Caco-2 (cell line): ENCODE data around the gene SEMA4G. TPM values are rescaled to one million over a fixed set of nuclear protein-coding genes. Genes with fewer than 3 reads are reported as not detected.
A peak's percentile ranks its signal among the peaks of the same experiment; 100 is the strongest.

Experiments
- BruUV-seq: library from RNA; stranded (reverse); fragments of 400-500 nt; replicated peaks from 2 replicates; lab custom pipeline; 2021; lab: Mats Ljungman, UMichigan
- CTCF ChIA-PET: fragments of 300-600 bp; sonication (Branson Sonifier 250); formaldehyde crosslinking; loops from one replicate; lab custom pipeline; 2022; ENCODE audit warnings: antibody characterized with exemption; lab: Charles Lee
- POLR2A ChIA-PET: fragments of 300-600 bp; sonication (Branson Sonifier 250); formaldehyde crosslinking; loops from one replicate; lab custom pipeline; 2022; ENCODE audit warnings: antibody characterized with exemption; lab: Charles Lee
- DNase-seq, 2 experiments: peaks; one replicate each; pipeline versions ENCODE4 v3.0.0 to v3.0.0-alpha.2; 2020 to 2022
- H3K27me3 ChIP-seq: replicated peaks from 2 replicates; pipeline ENCODE4 v1.6.0; 2011; ENCODE audit warnings: low read length; ENCODE audit not compliant: control insufficient read depth, insufficient read depth
- H3K36me3 ChIP-seq: 2 replicates; pipeline ENCODE4 v1.5.1; 2011; ENCODE audit warnings: low read length; ENCODE audit not compliant: control insufficient read depth, insufficient read depth
- H3K4me1 ChIP-seq: fragments of 250-450 bp; sonication (Bioruptor Pico); 2 replicates; pipeline ENCODE4 v1.5.1; 2020; ENCODE audit warnings: mild to moderate bottlenecking
- H3K4me3 ChIP-seq: 2 replicates; pipeline ENCODE4 v1.5.1; 2011; ENCODE audit warnings: low read depth, mild to moderate bottlenecking, control low read depth, low read length
- H3K9me3 ChIP-seq: fragments of 250-450 bp; sonication (Bioruptor Pico); 2 replicates; pipeline ENCODE4 v1.5.1; 2020; ENCODE audit warnings: mild to moderate bottlenecking, moderate library complexity
- H3K27ac Mint-ChIP-seq: one replicate; pipeline ENCODE4 v1.8.0; 2022; ENCODE audit warnings: mixed read lengths; ENCODE audit not compliant: unreplicated experiment
- H3K27me3 Mint-ChIP-seq: one replicate; pipeline ENCODE4 v1.8.0; 2022; ENCODE audit warnings: mixed read lengths; ENCODE audit not compliant: insufficient read depth, unreplicated experiment
- H3K36me3 Mint-ChIP-seq: one replicate; pipeline ENCODE4 v1.8.0; 2022; ENCODE audit warnings: mild to moderate bottlenecking, mixed read lengths; ENCODE audit not compliant: insufficient read depth, unreplicated experiment
- H3K4me1 Mint-ChIP-seq: one replicate; pipeline ENCODE4 v1.8.0; 2022; ENCODE audit warnings: low read depth, mixed read lengths; ENCODE audit not compliant: unreplicated experiment
- H3K4me3 Mint-ChIP-seq: one replicate; pipeline ENCODE4 v1.8.0; 2022; ENCODE audit warnings: mild to moderate bottlenecking, moderate library complexity, mixed read lengths; ENCODE audit not compliant: unreplicated experiment
- H3K9me3 Mint-ChIP-seq: one replicate; pipeline ENCODE4 v1.8.0; 2022; ENCODE audit warnings: mixed read lengths; ENCODE audit not compliant: unreplicated experiment
- intact Hi-C: fragments of 100-400 bp; cut with micrococcal nuclease; formaldehyde crosslinking; loops from one replicate; pipeline ENCODE4 v1.10.0; 2022; ENCODE audit not compliant: unreplicated experiment
- total RNA-seq: library from RNA; stranded (reverse); gene quantifications from 2 replicates; pipeline ENCODE4 v1.2.3, GENCODE V29; 2022
- TF ChIP-seq, protein P1 (sequence below), 2 experiments: fragments of 200-600 bp in 1 of 2; IDR thresholded peaks; 1 replicate in 1 of 2; 2 replicates in 1 of 2; pipeline versions ENCODE4 v1.5.1 to v1.8.0; 2011 to 2022; ENCODE audit warnings: antibody characterized with exemption in 1 of 2, control low read depth in 1 of 2, inconsistent platforms in 1 of 2, low read depth in 1 of 2, low read length in 1 of 2, mild to moderate bottlenecking in 1 of 2, moderate library complexity in 1 of 2; ENCODE audit not compliant: insufficient read depth in 1 of 2, severe bottlenecking in 1 of 2, unreplicated experiment in 1 of 2

Gene SEMA4G
- total RNA-seq, 1 experiment from 2014 or later = 81.2 TPM

DNA sequence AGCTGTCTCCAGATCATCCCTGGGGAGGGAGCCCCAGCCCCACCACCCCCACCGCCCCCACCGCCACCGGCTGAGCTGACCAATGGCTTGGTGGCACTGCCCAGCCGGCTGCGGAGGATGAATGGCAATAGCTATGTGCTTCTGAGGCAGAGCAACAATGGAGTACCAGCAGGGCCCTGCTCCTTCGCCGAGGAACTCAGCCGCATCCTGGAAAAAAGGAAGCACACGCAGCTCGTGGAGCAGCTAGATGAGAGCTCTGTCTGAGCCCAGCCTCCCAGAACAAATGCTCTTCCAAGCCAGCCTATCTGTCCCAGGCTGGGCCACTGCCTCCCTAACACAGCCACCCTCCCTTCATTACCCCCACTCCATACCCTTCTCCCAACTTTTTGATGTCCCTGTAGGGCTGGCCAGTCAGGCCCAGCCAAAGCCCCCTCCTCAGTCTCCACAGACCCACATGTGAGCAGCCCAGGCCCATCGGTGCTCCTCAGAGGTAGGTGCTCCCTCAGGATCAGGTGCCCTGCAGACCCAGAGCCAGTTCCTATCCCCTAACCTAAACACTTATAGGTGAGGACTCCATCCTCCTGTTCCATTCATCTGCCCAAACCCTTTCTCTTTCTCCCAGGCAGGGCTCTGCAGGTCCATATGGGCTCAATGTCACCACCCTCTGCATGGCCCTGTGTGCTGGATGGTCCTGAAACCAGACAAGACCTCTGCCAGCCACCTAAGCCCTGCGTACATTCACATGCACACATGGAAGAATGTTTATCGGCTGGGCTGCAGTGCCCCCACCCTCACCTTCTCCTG, 14.8 kb downstream of the SEMA4G start:
- Mint-ChIP-seq H3K4me1 (peaks cover 10% of the 10 kb centered on the region), H3K27me3 (no peaks in the 10 kb centered on the region), H3K9me3 (no peaks in the 10 kb centered on the region), H3K4me3 (no peak overlapping the region), H3K27ac (peak overlapping the region; percentile 14), H3K36me3 (peaks cover 57% of the 10 kb centered on the region)
- CTCF ChIA-PET = no interaction called here
- POLR2A ChIA-PET = no interaction called here
- TF ChIP-seq, protein P1, sequence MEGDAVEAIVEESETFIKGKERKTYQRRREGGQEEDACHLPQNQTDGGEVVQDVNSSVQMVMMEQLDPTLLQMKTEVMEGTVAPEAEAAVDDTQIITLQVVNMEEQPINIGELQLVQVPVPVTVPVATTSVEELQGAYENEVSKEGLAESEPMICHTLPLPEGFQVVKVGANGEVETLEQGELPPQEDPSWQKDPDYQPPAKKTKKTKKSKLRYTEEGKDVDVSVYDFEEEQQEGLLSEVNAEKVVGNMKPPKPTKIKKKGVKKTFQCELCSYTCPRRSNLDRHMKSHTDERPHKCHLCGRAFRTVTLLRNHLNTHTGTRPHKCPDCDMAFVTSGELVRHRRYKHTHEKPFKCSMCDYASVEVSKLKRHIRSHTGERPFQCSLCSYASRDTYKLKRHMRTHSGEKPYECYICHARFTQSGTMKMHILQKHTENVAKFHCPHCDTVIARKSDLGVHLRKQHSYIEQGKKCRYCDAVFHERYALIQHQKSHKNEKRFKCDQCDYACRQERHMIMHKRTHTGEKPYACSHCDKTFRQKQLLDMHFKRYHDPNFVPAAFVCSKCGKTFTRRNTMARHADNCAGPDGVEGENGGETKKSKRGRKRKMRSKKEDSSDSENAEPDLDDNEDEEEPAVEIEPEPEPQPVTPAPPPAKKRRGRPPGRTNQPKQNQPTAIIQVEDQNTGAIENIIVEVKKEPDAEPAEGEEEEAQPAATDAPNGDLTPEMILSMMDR (IDR thresholded peaks at IDR 0.05; ENCODE audit: insufficient read depth in 1 of 2, low read depth in 1 of 2, low read length in 1 of 2, severe bottlenecking in 1 of 2, unreplicated experiment in 1 of 2) = no peak
- intact Hi-C loops = no loop called here
- Histone ChIP-seq H3K4me3 (no peak overlapping the region), H3K27me3 (no peaks in the 10 kb centered on the region), H3K36me3 (peaks cover 6% of the 10 kb centered on the region), H3K9me3 (no peaks in the 10 kb centered on the region), H3K4me1 (peaks cover 4% of the 10 kb centered on the region)
- DNase-seq = peak in 1 of 2 experiments; percentile 31
- no TSS peak for BruUV-seq

DNA sequence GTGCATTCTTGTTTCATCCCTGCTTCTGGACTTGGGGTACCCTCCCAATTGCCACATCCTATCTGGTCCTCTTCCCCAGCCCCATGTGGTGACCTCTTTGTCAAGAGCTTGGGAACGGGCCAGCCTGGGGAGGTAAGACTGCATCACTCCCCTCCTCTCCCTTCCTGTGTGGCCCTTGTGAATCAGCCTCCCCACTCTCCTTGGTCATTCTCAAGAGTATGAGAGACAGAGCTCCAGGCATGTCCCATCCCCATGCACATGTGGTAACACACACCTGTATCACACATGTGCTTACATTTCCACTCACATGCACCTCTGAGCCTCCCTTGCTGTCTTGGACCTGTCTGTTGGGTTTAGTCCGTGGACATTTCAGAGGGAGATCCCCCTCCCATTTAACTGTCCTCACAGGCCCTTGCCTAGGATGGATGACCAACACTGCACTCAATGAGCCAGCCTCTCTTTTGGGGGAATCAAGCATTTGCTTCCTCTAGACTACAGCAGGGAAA, 15.4 kb downstream of the SEMA4G start:
- H3K27me3 ChIP-seq = no peaks in the 10 kb centered on the region
- intact Hi-C loops = no loop called here
- H3K4me1 Mint-ChIP-seq = peaks cover 10% of the 10 kb centered on the region
- peaks cover 4% of the 10 kb centered on the region for H3K4me1 ChIP-seq
- H3K9me3 Mint-ChIP-seq = no peaks in the 10 kb centered on the region
- peaks cover 4% of the 10 kb centered on the region for H3K36me3 ChIP-seq
- TF ChIP-seq, protein P1 (IDR thresholded peaks at IDR 0.05; ENCODE audit: insufficient read depth in 1 of 2, low read depth in 1 of 2, low read length in 1 of 2, severe bottlenecking in 1 of 2, unreplicated experiment in 1 of 2) = no peak
- H3K27me3 Mint-ChIP-seq = no peaks in the 10 kb centered on the region
- no peaks in the 10 kb centered on the region for H3K9me3 ChIP-seq
- DNase-seq = peak in 1 of 2 experiments; percentile 11
- POLR2A ChIA-PET = no interaction called here
- no peak overlapping the region for H3K27ac Mint-ChIP-seq
- CTCF ChIA-PET = no interaction called here
- no peak overlapping the region for H3K4me3 Mint-ChIP-seq
- no peak overlapping the region for H3K4me3 ChIP-seq
- peaks cover 53% of the 10 kb centered on the region for H3K36me3 Mint-ChIP-seq
- BruUV-seq = no TSS peak

DNA sequence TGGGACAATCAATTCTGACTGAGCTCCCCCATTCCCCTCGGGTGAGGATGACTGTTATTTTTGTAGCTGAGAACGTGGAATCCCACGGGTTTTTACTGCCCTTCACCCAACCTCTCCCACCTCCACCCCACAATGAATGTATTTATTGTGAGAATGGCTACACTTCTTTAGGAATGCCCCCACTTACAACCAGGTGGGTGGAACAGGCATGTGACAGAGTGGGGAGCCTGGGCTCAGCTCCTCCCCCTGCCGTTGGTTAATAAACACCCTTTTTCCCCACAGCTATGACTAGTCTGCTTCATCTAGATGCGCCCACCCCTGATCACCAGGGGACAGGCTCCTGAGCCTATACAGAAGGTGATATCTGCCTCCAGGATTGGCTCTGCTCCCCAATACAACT, 16.0 kb downstream of the SEMA4G start:
- Mint-ChIP-seq H3K4me1 (peaks cover 10% of the 10 kb centered on the region), H3K27me3 (no peaks in the 10 kb centered on the region), H3K27ac (no peak overlapping the region), H3K4me3 (no peak overlapping the region), H3K36me3 (peaks cover 54% of the 10 kb centered on the region), H3K9me3 (no peaks in the 10 kb centered on the region)
- intact Hi-C loops = no loop called here
- no peaks in the 10 kb centered on the region for H3K9me3 ChIP-seq
- no TSS peak for BruUV-seq
- no peak overlapping the region for H3K4me3 ChIP-seq
- ChIA-PET CTCF (no interaction called here), POLR2A (no interaction called here)
- H3K4me1 ChIP-seq = peaks cover 4% of the 10 kb centered on the region
- H3K36me3 ChIP-seq = peaks cover 4% of the 10 kb centered on the region
- no peak for DNase-seq
- TF ChIP-seq, protein P1 (IDR thresholded peaks at IDR 0.05; ENCODE audit: insufficient read depth in 1 of 2, low read depth in 1 of 2, low read length in 1 of 2, severe bottlenecking in 1 of 2, unreplicated experiment in 1 of 2) = no peak
- no peaks in the 10 kb centered on the region for H3K27me3 ChIP-seq
